ENCODE data around the gene MRPS6.

MRPS6 gene

GRCh38 chr21:34148826-34149558, 75.6 kb downstream of the MRPS6 start:
- no peak for DNase-seq (ENCODE audit: low read depth)
- no peak overlapping the region for H3K4me3 ChIP-seq (ENCODE audit: low read depth, low read length)
- TF ChIP-seq CTCF (IDR thresholded peaks at IDR 0.05; ENCODE audit: low read depth, low read length, missing control alignments) = no peak

GRCh38 chr21:34152500-34152899, 79.1 kb downstream of the MRPS6 start:
- no peak for TF ChIP-seq CTCF (IDR thresholded peaks at IDR 0.05; ENCODE audit: low read depth, low read length, missing control alignments)
- no peak overlapping the region for H3K4me3 ChIP-seq (ENCODE audit: low read depth, low read length)
- DNase-seq (ENCODE audit: low read depth) = no peak

DNA sequence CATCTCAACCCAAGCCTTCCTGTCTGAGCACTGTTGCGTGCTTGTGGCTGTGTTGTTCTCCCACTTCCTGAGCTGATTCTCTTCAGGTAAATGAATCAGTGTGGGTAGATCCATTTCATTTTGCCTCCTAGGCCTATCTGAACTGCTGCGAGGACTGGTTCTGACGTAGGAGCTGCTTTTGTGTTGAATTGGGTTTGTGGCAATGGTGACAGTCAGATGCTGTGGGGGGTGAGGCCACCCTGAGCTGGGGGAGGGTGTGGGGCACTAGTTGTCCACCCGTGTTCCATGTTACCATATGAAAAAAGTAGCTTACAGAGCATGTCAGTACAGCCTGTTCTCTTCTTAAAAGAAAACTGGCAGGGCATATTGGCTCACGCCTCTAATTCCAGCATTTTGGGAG, 81.5 kb downstream of the MRPS6 start:
- no peak for DNase-seq (ENCODE audit: low read depth)
- H3K4me3 ChIP-seq (ENCODE audit: low read depth, low read length) = no peak overlapping the region
- TF ChIP-seq CTCF (IDR thresholded peaks at IDR 0.05; ENCODE audit: low read depth, low read length, missing control alignments) = no peak

GRCh38 chr21:34156957-34157356, 83.6 kb downstream of the MRPS6 start:
- H3K4me3 ChIP-seq (ENCODE audit: low read depth, low read length) = no peak overlapping the region
- TF ChIP-seq CTCF (IDR thresholded peaks at IDR 0.05; ENCODE audit: low read depth, low read length, missing control alignments) = no peak
- no peak for DNase-seq (ENCODE audit: low read depth)

GRCh38 chr21:34157521-34157920, 84.1 kb downstream of the MRPS6 start:
- no peak for DNase-seq (ENCODE audit: low read depth)
- TF ChIP-seq CTCF (IDR thresholded peaks at IDR 0.05; ENCODE audit: low read depth, low read length, missing control alignments) = no peak
- H3K4me3 ChIP-seq (ENCODE audit: low read depth, low read length) = no peak overlapping the region

- H3K4me3 ChIP-seq (ENCODE audit: low read depth, low read length) = no peak overlapping the region
- no peak for TF ChIP-seq CTCF (IDR thresholded peaks at IDR 0.05; ENCODE audit: low read depth, low read length, missing control alignments)
- DNase-seq (ENCODE audit: low read depth) = no peak
Observed at GRCh38 chr21:34158866-34159835, 85.8 kb downstream of the MRPS6 start.

Data from GM12864 (cell line).